HG02623 (cell line): ENCODE results near the gene AK1.
"Not testable (repeated sequence)": the region's sequence is repeated elsewhere in the genome, so short reads cannot be mapped to it uniquely, and the experiment has no call there.

Experiments
- ATAC-seq: cut with Tn5 transposase; IDR thresholded peaks from one replicate; pipeline ENCODE4 v1.9.1; 2021; ENCODE audit warnings: moderate library complexity; ENCODE audit not compliant: unreplicated experiment

Gene AK1

GRCh38 chr9:127884976-127885490 is 7.6 kb upstream of the AK1 start:
- no peak for ATAC-seq

- ATAC-seq: no peak
These were observed 7.0 kb upstream of the AK1 start for GRCh38 chr9:127884427-127884911.

GRCh38 chr9:127883959-127884358 is 6.5 kb upstream of the AK1 start:
- ATAC-seq: no peak

- ATAC-seq: not testable (repeated sequence)
These were observed 4.2 kb upstream of the AK1 start for GRCh38 chr9:127881715-127882114.

GRCh38 chr9:127880143-127880542 is 2.7 kb upstream of the AK1 start:
- no peak for ATAC-seq

- no peak for ATAC-seq
These were observed 1.3 kb upstream of the AK1 start for GRCh38 chr9:127878652-127879390.

- no peak for ATAC-seq
These were observed 651 bp upstream of the AK1 start for GRCh38 chr9:127878001-127878651.

- no peak for ATAC-seq
These were observed 512 bp downstream of the AK1 start for GRCh38 chr9:127876764-127877562.

- no peak for ATAC-seq
These were observed 1.3 kb downstream of the AK1 start for GRCh38 chr9:127876026-127876763.

GRCh38 chr9:127875306-127875966 is 2.0 kb downstream of the AK1 start:
- ATAC-seq: no peak

- ATAC-seq: no peak
These were observed 2.9 kb downstream of the AK1 start for GRCh38 chr9:127874301-127875221.

- ATAC-seq: no peak
These were observed 3.6 kb downstream of the AK1 start for GRCh38 chr9:127873886-127874285.

GRCh38 chr9:127873223-127873691 is 4.2 kb downstream of the AK1 start:
- no peak for ATAC-seq

- no peak for ATAC-seq
These were observed 4.9 kb downstream of the AK1 start for GRCh38 chr9:127872369-127873222.

GRCh38 chr9:127871531-127871930 is 5.9 kb downstream of the AK1 start:
- ATAC-seq: no peak

GRCh38 chr9:127870887-127871286 is 6.6 kb downstream of the AK1 start:
- ATAC-seq: no peak

GRCh38 chr9:127870153-127870491 is 7.4 kb downstream of the AK1 start:
- not testable (repeated sequence) for ATAC-seq
